Measurements from ENCODE around the gene TH.

DNA sequence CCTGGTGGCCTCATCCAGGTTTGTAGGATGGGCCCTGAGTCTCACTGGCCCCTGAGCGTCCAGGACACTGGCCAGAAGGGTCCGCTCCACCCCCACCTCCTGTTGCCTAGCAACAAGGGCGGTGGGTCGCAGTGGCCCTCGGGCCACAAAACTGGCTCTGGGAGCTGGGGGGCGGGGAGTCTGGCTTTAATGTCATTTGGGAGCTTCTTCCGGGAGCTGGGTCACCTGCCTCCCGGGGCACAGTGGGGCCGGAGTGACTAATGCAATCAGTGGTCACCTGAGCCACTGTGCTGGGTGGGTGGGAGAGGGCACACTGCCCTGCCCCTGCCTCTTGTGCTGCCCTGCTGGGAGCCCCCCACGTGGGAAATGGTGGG lies 2.6 kb downstream of the TH start:
- TF ChIP-seq CTCF (IDR thresholded peaks at IDR 0.05), result no peak
- TF ChIP-seq EP300 (IDR thresholded peaks at IDR 0.05), result no peak
- no peak for TF ChIP-seq POLR2A (IDR thresholded peaks at IDR 0.05; ENCODE audit: low read depth)
- no peak for TF ChIP-seq POLR2AphosphoS5 (IDR thresholded peaks at IDR 0.05)
